HG03103 (cell line): Measurements from ENCODE around the gene SELENOO.

Source experiments
- ATAC-seq: cut with Tn5 transposase; IDR thresholded peaks from one replicate; pipeline ENCODE4 v1.9.1; 2021; ENCODE audit warnings: low read depth; ENCODE audit not compliant: unreplicated experiment

SELENOO gene

GRCh38 chr22:50171965-50172421 is 28.8 kb upstream of the SELENOO start:
- no peak for ATAC-seq

- no peak for ATAC-seq
These were observed 27.4 kb upstream of the SELENOO start for GRCh38 chr22:50173311-50173982.

GRCh38 chr22:50173983-50174355 is 26.8 kb upstream of the SELENOO start:
- ATAC-seq, result no peak

GRCh38 chr22:50174382-50175190 is 26.2 kb upstream of the SELENOO start:
- ATAC-seq, result no peak

- no peak for ATAC-seq
These were observed 25.7 kb upstream of the SELENOO start for GRCh38 chr22:50175191-50175461.

- no peak for ATAC-seq
These were observed 24.6 kb upstream of the SELENOO start for GRCh38 chr22:50175921-50176849.

- ATAC-seq, result no peak
These were observed 23.8 kb upstream of the SELENOO start for GRCh38 chr22:50176850-50177536.

GRCh38 chr22:50177537-50178470 is 23.0 kb upstream of the SELENOO start:
- no peak for ATAC-seq

GRCh38 chr22:50178471-50178864 is 22.3 kb upstream of the SELENOO start:
- ATAC-seq, result no peak

- no peak for ATAC-seq
These were observed 21.6 kb upstream of the SELENOO start for GRCh38 chr22:50178871-50179869.

- no peak for ATAC-seq
These were observed 20.7 kb upstream of the SELENOO start for GRCh38 chr22:50179937-50180726.

GRCh38 chr22:50180727-50181521 is 19.9 kb upstream of the SELENOO start:
- no peak for ATAC-seq

GRCh38 chr22:50182176-50183081 is 18.4 kb upstream of the SELENOO start:
- no peak for ATAC-seq

GRCh38 chr22:50183141-50183971 is 17.5 kb upstream of the SELENOO start:
- no peak for ATAC-seq
